ENCODE results near the gene TRMT11. TPM values are rescaled to one million over a fixed set of nuclear protein-coding genes. Genes with fewer than 3 reads are reported as not detected.

The TRMT11 gene
- total RNA-seq, 1 donor: 26.8 TPM

DNA sequence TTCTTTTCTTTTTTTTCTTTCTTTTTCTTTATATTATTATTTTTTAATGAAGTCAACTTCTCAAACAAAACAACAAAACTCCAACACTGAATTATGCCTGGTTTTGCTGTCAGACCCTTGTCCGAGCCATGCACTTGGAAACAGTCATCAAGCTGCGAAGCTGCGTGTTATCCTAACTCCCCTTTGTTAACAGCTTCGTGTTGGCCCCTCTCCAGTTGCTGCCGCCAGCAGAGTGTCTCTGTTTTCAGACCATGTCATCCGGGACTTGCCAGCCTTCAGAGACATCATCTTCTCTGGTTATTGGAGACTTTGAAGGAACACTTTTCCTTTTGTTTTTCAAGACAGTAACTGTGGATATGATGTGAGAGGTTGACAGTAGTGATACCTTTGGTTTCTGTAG, 83.1 kb downstream of the TRMT11 start:
- Histone ChIP-seq H3K4me1 (ENCODE audit: insufficient read depth, low read length) (no peaks in the 10 kb centered on the region), H3K4me2 (ENCODE audit: insufficient read depth, low read length) (no peak overlapping the region), H2AFZ (ENCODE audit: low read length) (no peak overlapping the region), H3K27ac (ENCODE audit: low read depth, low read length) (no peak overlapping the region), H4K20me1 (ENCODE audit: insufficient read depth, low read length) (no peaks in the 10 kb centered on the region), H3K36me3 (ENCODE audit: insufficient read depth, low read length) (no peaks in the 10 kb centered on the region), H3K4me3 (ENCODE audit: insufficient read depth, low read length) (no peak overlapping the region), H3K9me3 (ENCODE audit: low read depth, low read length) (no peaks in the 10 kb centered on the region), H3K79me2 (ENCODE audit: insufficient read depth, low read length) (no peaks in the 10 kb centered on the region), H3K27me3 (ENCODE audit: insufficient read depth, low read length) (no peaks in the 10 kb centered on the region)
- DNase-seq (ENCODE audit: insufficient read length, low spot score, missing footprints): no peak
- TF ChIP-seq, protein P1, sequence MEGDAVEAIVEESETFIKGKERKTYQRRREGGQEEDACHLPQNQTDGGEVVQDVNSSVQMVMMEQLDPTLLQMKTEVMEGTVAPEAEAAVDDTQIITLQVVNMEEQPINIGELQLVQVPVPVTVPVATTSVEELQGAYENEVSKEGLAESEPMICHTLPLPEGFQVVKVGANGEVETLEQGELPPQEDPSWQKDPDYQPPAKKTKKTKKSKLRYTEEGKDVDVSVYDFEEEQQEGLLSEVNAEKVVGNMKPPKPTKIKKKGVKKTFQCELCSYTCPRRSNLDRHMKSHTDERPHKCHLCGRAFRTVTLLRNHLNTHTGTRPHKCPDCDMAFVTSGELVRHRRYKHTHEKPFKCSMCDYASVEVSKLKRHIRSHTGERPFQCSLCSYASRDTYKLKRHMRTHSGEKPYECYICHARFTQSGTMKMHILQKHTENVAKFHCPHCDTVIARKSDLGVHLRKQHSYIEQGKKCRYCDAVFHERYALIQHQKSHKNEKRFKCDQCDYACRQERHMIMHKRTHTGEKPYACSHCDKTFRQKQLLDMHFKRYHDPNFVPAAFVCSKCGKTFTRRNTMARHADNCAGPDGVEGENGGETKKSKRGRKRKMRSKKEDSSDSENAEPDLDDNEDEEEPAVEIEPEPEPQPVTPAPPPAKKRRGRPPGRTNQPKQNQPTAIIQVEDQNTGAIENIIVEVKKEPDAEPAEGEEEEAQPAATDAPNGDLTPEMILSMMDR (IDR thresholded peaks at IDR 0.05; ENCODE audit: extremely low read depth, low read depth, low read length): no peak

GRCh38 chr6:126071000-126071647, 84.8 kb downstream of the TRMT11 start:
- TF ChIP-seq, protein P1 (IDR thresholded peaks at IDR 0.05; ENCODE audit: extremely low read depth, low read depth, low read length): no peak
- Histone ChIP-seq H3K4me2 (ENCODE audit: insufficient read depth, low read length) (no peak overlapping the region), H3K36me3 (ENCODE audit: insufficient read depth, low read length) (no peaks in the 10 kb centered on the region), H3K27me3 (ENCODE audit: insufficient read depth, low read length) (no peaks in the 10 kb centered on the region), H3K27ac (ENCODE audit: low read depth, low read length) (no peak overlapping the region), H3K9me3 (ENCODE audit: low read depth, low read length) (no peaks in the 10 kb centered on the region), H4K20me1 (ENCODE audit: insufficient read depth, low read length) (no peaks in the 10 kb centered on the region), H2AFZ (ENCODE audit: low read length) (no peak overlapping the region), H3K4me3 (ENCODE audit: insufficient read depth, low read length) (no peak overlapping the region), H3K79me2 (ENCODE audit: insufficient read depth, low read length) (no peaks in the 10 kb centered on the region), H3K4me1 (ENCODE audit: insufficient read depth, low read length) (no peaks in the 10 kb centered on the region)
- DNase-seq (ENCODE audit: insufficient read length, low spot score, missing footprints): no peak

GRCh38 chr6:126072172-126072571, 85.8 kb downstream of the TRMT11 start:
- TF ChIP-seq, protein P1 (IDR thresholded peaks at IDR 0.05; ENCODE audit: extremely low read depth, low read depth, low read length): no peak
- Histone ChIP-seq H4K20me1 (ENCODE audit: insufficient read depth, low read length) (no peaks in the 10 kb centered on the region), H3K4me1 (ENCODE audit: insufficient read depth, low read length) (no peaks in the 10 kb centered on the region), H3K27me3 (ENCODE audit: insufficient read depth, low read length) (no peaks in the 10 kb centered on the region), H3K79me2 (ENCODE audit: insufficient read depth, low read length) (no peaks in the 10 kb centered on the region), H3K9me3 (ENCODE audit: low read depth, low read length) (no peaks in the 10 kb centered on the region), H3K36me3 (ENCODE audit: insufficient read depth, low read length) (no peaks in the 10 kb centered on the region), H3K4me3 (ENCODE audit: insufficient read depth, low read length) (no peak overlapping the region), H3K4me2 (ENCODE audit: insufficient read depth, low read length) (no peak overlapping the region), H3K27ac (ENCODE audit: low read depth, low read length) (no peak overlapping the region), H2AFZ (ENCODE audit: low read length) (no peak overlapping the region)
- DNase-seq (ENCODE audit: insufficient read length, low spot score, missing footprints): no peak

DNA sequence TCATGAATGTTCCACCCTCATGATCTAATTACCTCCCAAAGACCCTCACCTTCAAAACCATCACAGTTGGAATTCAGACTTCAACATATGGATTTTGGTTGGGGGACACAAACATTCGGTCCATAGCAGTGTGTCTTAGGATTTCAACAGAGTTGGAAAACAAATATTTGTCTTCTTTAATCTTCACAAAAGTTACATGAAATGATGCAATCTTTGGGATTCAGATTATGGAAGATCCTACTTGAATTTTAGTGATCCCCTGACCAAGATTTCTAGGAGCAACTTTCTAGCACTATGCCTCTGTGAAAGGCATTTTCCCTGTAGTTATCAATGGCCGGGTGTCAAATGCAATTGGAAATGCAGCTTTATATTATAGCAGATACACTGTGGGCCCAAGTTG, 86.5 kb downstream of the TRMT11 start:
- H4K20me1 ChIP-seq (ENCODE audit: insufficient read depth, low read length): no peaks in the 10 kb centered on the region
- H3K36me3 ChIP-seq (ENCODE audit: insufficient read depth, low read length): no peaks in the 10 kb centered on the region
- H3K27ac ChIP-seq (ENCODE audit: low read depth, low read length): no peak overlapping the region
- TF ChIP-seq, protein P1 (IDR thresholded peaks at IDR 0.05; ENCODE audit: extremely low read depth, low read depth, low read length): no peak
- no peaks in the 10 kb centered on the region for H3K4me1 ChIP-seq (ENCODE audit: insufficient read depth, low read length)
- no peak for DNase-seq (ENCODE audit: insufficient read length, low spot score, missing footprints)
- no peaks in the 10 kb centered on the region for H3K79me2 ChIP-seq (ENCODE audit: insufficient read depth, low read length)
- no peak overlapping the region for H3K4me2 ChIP-seq (ENCODE audit: insufficient read depth, low read length)
- H3K4me3 ChIP-seq (ENCODE audit: insufficient read depth, low read length): no peak overlapping the region
- no peaks in the 10 kb centered on the region for H3K27me3 ChIP-seq (ENCODE audit: insufficient read depth, low read length)
- H3K9me3 ChIP-seq (ENCODE audit: low read depth, low read length): no peaks in the 10 kb centered on the region
- H2AFZ ChIP-seq (ENCODE audit: low read length): no peak overlapping the region

All from osteoblast (primary cell).